Common myeloid progenitor, CD34-positive (primary cell): ENCODE measurements around the gene PATE1.

Experiments
- CTCF ChIA-PET: fragments of 350-600 bp; sonication (Branson Sonifier 250); formaldehyde crosslinking; loops from one replicate; lab custom pipeline; 2021; ENCODE audit warnings: antibody characterized with exemption; lab: Charles Lee
- POLR2A ChIA-PET: fragments of 350-600 bp; sonication (Branson Sonifier 250); formaldehyde crosslinking; loops from one replicate; lab custom pipeline; 2021; ENCODE audit warnings: antibody characterized with exemption; lab: Charles Lee
- DNase-seq, 3 donors: peaks; one replicate each; pipeline versions ENCODE4 v3.0.0 to v3.0.0-alpha.2; 2013
- H3K27ac ChIP-seq, 2 experiments: 1 replicate in 1 of 2; 2 replicates in 1 of 2; pipeline ENCODE4 v1.7.0; 2013; ENCODE audit warnings: inconsistent platforms in 2 of 2, low read length in 2 of 2, mild to moderate bottlenecking in 2 of 2, low read depth in 1 of 2, moderate library complexity in 1 of 2; ENCODE audit not compliant: severe bottlenecking in 2 of 2, insufficient read depth in 1 of 2, poor library complexity in 1 of 2
- H3K27me3 ChIP-seq, 5 experiments: replicated peaks in 2 of 5; 1 replicate in 3 of 5; 2 replicates in 2 of 5; pipeline versions ENCODE4 v1.6.1 to v1.7.0; 2013; ENCODE audit warnings: low read length in 4 of 5, mild to moderate bottlenecking in 2 of 5, moderate library complexity in 2 of 5, inconsistent platforms in 1 of 5; ENCODE audit not compliant: insufficient read depth in 5 of 5, control insufficient read depth in 4 of 5
- H3K36me3 ChIP-seq, 4 experiments: 1 replicate in 2 of 4; 2 replicates in 2 of 4; pipeline versions ENCODE4 v1.6.1 to v1.7.0; 2013; ENCODE audit warnings: low read length in 3 of 4, control low read depth in 1 of 4, mild to moderate bottlenecking in 1 of 4; ENCODE audit not compliant: control insufficient read depth in 4 of 4, insufficient read depth in 4 of 4
- H3K4me1 ChIP-seq, 4 experiments: 1 replicate in 3 of 4; 2 replicates in 1 of 4; pipeline versions ENCODE4 v1.6.1 to v1.7.1; 2013; ENCODE audit warnings: low read length in 3 of 4, mild to moderate bottlenecking in 3 of 4, control low read depth in 1 of 4, inconsistent platforms in 1 of 4, moderate library complexity in 1 of 4; ENCODE audit not compliant: control insufficient read depth in 4 of 4, insufficient read depth in 4 of 4; ENCODE audit errors: control extremely low read depth in 1 of 4
- H3K4me3 ChIP-seq, 7 experiments: 1 replicate in 4 of 7; 2 replicates in 3 of 7; pipeline versions ENCODE4 v1.5.1 to v1.7.0; 2013; ENCODE audit warnings: mild to moderate bottlenecking in 7 of 7, low read length in 6 of 7, moderate library complexity in 6 of 7, inconsistent platforms in 2 of 7, low read depth in 2 of 7, control low read depth in 1 of 7; ENCODE audit not compliant: insufficient read depth in 4 of 7, control insufficient read depth in 1 of 7; ENCODE audit errors: extremely low read depth in 1 of 7
- H3K9me3 ChIP-seq, 5 experiments: 1 replicate in 4 of 5; 2 replicates in 1 of 5; pipeline versions ENCODE4 v1.6.1 to v1.7.1; 2013; ENCODE audit warnings: low read length in 4 of 5, mild to moderate bottlenecking in 2 of 5, inconsistent platforms in 1 of 5, low read depth in 1 of 5, moderate library complexity in 1 of 5; ENCODE audit not compliant: control insufficient read depth in 4 of 5, insufficient read depth in 2 of 5; ENCODE audit errors: control extremely low read depth in 1 of 5
- WGBS: methylation state at CpG from one replicate; pipeline ENCODE4 v1.1.5; 2013; ENCODE audit not compliant: insufficient coverage; 5-methylcytosine and 5-hydroxymethylcytosine counted together

Gene PATE1

DNA sequence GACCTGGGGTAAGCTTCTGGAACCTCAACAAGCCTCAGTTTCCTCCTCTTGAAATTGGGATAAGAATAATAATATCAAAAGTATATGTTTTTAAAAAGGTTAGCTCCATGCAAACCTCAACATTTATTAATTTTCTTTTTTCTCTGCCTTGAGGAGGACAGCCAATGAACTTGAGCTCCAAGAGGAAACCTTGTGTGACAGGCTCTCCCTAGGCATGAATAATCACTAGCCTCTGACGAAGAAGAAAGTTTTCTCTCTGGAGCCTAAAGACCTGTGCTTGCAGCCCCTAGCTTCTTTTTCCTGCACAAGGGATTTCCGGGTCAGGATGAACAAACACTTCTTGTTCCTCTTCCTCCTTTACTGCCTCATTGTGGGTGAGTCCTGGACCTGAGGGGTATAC lies 41.7 kb downstream of the PATE1 start, which contains the start of gene PATE3:
TSS of gene PATE3 (plus strand) at position 301 of the 400 bp plus-strand sequence. CDS start at position 326, 25 bp downstream.
- ChIA-PET POLR2A (no interaction called here), CTCF (no interaction called here)
- H3K36me3 ChIP-seq = no peaks in the 10 kb centered on the region
- H3K27me3 ChIP-seq = peaks cover 0 to 2% (median 0%) of the 10 kb centered on the region in 5 experiments
- 17% methylated on average over 2 of the region's 2 CpGs for WGBS
- H3K9me3 ChIP-seq = no peaks in the 10 kb centered on the region
- H3K4me1 ChIP-seq = no peaks in the 10 kb centered on the region
- H3K4me3 ChIP-seq = no peak within 1 kb of the TSS
- H3K27ac ChIP-seq = no peak within 1 kb of the TSS
- no peak for DNase-seq

DNA sequence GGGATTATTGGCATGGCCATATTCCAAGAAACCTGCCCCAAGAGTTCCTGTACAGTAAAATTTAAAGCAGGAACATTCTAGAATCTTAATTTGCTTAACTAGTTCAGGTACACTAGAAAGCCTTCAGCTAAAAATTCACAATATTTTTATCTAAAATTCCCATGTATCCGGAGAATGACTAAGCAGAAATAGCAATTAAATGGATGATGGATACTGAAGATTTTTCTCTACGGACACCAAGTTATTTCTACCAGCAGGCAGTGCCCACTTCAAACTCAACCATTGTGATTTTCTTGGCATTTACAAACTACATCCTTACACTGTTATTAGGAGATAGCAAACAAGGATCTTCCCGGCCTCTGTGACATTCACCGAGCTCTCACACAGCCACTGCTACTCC lies 44.7 kb downstream of the PATE1 start:
- CTCF ChIA-PET = interaction anchor here (1.2 kb wide), 1 partner anchor 94 kb away, joined by 3 read pairs; no protein-coding TSS in a partner anchor
- no peaks in the 10 kb centered on the region for H3K36me3 ChIP-seq

DNA sequence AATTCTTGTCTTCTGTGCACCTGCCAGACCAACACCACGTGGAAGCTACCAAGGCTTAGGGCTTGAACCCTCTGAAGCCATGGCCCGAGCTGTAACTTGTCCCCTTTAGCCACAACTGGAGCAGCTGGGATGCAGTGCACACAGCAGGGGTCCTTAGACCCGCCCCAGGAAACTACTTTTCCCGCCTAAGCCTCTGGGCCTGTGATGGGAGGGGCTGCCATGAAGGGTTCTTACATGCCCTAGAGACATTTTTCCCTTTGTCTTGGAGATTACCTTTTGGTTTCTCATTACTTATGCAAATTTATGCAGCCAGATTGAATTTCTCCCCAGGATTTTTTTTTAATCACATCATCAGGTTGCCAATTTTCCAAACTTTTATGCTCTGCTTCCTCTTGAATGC lies 51.6 kb downstream of the PATE1 start:
- no peak overlapping the region for H3K4me3 ChIP-seq
- ChIA-PET POLR2A (no interaction called here), CTCF (no interaction called here)
- H3K4me1 ChIP-seq = no peaks in the 10 kb centered on the region
- WGBS = 47% methylated on average over 4 of the region's 4 CpGs
- no peak for DNase-seq
- H3K36me3 ChIP-seq = no peaks in the 10 kb centered on the region
- no peaks in the 10 kb centered on the region for H3K27me3 ChIP-seq
- H3K27ac ChIP-seq = no peak overlapping the region
- H3K9me3 ChIP-seq = peaks cover 0 to 20% (median 4%) of the 10 kb centered on the region in 5 experiments

More for the DNA sequence above, 44.7 kb downstream of the PATE1 start:
- Histone ChIP-seq H3K27ac (no peak overlapping the region), H3K9me3 (no peaks in the 10 kb centered on the region), H3K4me3 (no peak overlapping the region), H3K27me3 (peaks cover 0 to 2% (median 0%) of the 10 kb centered on the region in 5 experiments), H3K4me1 (no peaks in the 10 kb centered on the region)
- no peak for DNase-seq
- POLR2A ChIA-PET = no interaction called here
- WGBS = 93% methylated on average over 2 of the region's 4 CpGs
